Measurements from ENCODE around the gene GALNTL6.

DNA sequence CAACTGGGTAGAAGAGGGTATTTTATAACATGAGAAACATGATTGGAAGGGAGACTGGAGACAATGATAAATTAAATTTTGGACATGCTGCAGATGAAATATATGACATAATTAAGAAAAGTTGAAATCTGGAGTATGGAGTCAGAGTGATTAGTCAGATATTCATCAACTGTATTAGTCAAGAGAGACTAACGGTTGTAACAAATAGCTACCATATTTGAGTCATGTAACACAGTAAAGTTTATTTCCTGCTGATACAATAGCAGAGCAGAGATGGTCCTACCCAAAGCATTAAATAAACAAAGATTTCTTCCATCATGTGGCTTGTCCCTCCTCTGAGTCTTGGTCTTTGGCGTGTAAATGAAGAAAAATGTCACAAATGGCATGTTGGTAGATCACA, 321.3 kb downstream of the GALNTL6 start:
- no peak for TF ChIP-seq CTCF (conservative IDR thresholded peaks at IDR 0.05; ENCODE audit: low read depth in 2 of 2)
- TF ChIP-seq EZH2 (IDR thresholded peaks at IDR 0.05; ENCODE audit: low read depth, unreplicated experiment), result no peak
- TF ChIP-seq POLR2AphosphoS5 (IDR thresholded peaks at IDR 0.05; ENCODE audit: low read depth), result no peak
- TF ChIP-seq REST (IDR thresholded peaks at IDR 0.05; ENCODE audit: unreplicated experiment), result no peak
- TF ChIP-seq EZH2phosphoT487 (IDR thresholded peaks at IDR 0.05; ENCODE audit: unreplicated experiment), result no peak
- TF ChIP-seq, protein P1, sequence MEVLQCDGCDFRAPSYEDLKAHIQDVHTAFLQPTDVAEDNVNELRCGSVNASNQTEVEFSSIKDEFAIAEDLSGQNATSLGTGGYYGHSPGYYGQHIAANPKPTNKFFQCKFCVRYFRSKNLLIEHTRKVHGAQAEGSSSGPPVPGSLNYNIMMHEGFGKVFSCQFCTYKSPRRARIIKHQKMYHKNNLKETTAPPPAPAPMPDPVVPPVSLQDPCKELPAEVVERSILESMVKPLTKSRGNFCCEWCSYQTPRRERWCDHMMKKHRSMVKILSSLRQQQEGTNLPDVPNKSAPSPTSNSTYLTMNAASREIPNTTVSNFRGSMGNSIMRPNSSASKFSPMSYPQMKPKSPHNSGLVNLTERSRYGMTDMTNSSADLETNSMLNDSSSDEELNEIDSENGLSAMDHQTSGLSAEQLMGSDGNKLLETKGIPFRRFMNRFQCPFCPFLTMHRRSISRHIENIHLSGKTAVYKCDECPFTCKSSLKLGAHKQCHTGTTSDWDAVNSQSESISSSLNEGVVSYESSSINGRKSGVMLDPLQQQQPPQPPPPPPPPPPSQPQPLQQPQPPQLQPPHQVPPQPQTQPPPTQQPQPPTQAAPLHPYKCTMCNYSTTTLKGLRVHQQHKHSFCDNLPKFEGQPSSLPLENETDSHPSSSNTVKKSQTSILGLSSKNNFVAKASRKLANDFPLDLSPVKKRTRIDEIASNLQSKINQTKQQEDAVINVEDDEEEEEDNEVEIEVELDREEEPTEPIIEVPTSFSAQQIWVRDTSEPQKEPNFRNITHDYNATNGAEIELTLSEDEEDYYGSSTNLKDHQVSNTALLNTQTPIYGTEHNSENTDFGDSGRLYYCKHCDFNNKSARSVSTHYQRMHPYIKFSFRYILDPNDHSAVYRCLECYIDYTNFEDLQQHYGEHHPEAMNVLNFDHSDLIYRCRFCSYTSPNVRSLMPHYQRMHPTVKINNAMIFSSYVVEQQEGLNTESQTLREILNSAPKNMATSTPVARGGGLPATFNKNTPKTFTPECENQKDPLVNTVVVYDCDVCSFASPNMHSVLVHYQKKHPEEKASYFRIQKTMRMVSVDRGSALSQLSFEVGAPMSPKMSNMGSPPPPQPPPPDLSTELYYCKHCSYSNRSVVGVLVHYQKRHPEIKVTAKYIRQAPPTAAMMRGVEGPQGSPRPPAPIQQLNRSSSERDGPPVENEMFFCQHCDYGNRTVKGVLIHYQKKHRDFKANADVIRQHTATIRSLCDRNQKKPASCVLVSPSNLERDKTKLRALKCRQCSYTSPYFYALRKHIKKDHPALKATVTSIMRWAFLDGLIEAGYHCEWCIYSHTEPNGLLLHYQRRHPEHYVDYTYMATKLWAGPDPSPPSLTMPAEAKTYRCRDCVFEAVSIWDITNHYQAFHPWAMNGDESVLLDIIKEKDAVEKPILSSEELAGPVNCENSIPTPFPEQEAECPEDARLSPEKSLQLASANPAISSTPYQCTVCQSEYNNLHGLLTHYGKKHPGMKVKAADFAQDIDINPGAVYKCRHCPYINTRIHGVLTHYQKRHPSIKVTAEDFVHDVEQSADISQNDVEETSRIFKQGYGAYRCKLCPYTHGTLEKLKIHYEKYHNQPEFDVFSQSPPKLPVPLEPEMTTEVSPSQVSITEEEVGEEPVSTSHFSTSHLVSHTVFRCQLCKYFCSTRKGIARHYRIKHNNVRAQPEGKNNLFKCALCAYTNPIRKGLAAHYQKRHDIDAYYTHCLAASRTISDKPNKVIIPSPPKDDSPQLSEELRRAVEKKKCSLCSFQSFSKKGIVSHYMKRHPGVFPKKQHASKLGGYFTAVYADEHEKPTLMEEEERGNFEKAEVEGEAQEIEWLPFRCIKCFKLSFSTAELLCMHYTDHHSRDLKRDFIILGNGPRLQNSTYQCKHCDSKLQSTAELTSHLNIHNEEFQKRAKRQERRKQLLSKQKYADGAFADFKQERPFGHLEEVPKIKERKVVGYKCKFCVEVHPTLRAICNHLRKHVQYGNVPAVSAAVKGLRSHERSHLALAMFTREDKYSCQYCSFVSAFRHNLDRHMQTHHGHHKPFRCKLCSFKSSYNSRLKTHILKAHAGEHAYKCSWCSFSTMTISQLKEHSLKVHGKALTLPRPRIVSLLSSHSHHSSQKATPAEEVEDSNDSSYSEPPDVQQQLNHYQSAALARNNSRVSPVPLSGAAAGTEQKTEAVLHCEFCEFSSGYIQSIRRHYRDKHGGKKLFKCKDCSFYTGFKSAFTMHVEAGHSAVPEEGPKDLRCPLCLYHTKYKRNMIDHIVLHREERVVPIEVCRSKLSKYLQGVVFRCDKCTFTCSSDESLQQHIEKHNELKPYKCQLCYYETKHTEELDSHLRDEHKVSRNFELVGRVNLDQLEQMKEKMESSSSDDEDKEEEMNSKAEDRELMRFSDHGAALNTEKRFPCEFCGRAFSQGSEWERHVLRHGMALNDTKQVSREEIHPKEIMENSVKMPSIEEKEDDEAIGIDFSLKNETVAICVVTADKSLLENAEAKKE (CRISPR knock-in tag; IDR thresholded peaks at IDR 0.05), result no peak
- TF ChIP-seq, protein P2, sequence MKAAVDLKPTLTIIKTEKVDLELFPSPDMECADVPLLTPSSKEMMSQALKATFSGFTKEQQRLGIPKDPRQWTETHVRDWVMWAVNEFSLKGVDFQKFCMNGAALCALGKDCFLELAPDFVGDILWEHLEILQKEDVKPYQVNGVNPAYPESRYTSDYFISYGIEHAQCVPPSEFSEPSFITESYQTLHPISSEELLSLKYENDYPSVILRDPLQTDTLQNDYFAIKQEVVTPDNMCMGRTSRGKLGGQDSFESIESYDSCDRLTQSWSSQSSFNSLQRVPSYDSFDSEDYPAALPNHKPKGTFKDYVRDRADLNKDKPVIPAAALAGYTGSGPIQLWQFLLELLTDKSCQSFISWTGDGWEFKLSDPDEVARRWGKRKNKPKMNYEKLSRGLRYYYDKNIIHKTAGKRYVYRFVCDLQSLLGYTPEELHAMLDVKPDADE (IDR thresholded peaks at IDR 0.05), result no peak
- no peak for TF ChIP-seq CREB1 (CRISPR knock-in tag; IDR thresholded peaks at IDR 0.05; ENCODE audit: low read depth)
- TF ChIP-seq JUNB (IDR thresholded peaks at IDR 0.05; ENCODE audit: unreplicated experiment), result no peak
- no peak for TF ChIP-seq STAT1 (IDR thresholded peaks at IDR 0.05; ENCODE audit: unreplicated experiment)
- no peak for TF ChIP-seq ZNF114 (CRISPR knock-in tag; IDR thresholded peaks at IDR 0.05)
- no peak for TF ChIP-seq NANOG (IDR thresholded peaks at IDR 0.05; ENCODE audit: borderline replicate concordance)
- no peak for TF ChIP-seq ZNF331 (CRISPR knock-in tag; IDR thresholded peaks at IDR 0.05; ENCODE audit: low read depth)
